ENCODE results near the gene LIN37.

DNA sequence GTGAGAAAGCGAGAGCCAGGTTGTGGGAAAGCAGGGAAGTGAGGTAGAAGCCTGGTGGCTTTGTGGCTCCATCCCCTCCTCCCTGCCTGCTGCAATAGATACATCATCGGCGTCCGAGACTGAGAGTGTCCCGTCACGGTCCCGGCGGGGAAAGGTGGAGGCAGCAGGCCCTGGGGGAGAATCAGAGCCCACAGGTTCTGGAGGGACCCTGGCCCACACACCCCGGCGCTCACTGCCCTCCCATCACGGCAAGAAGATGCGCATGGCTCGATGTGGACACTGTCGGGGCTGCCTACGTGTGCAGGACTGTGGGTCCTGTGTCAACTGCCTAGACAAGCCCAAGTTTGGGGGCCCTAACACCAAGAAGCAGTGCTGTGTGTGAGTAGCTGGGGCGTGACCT is 25.5 kb upstream of the LIN37 start:
- TF ChIP-seq, protein P1, sequence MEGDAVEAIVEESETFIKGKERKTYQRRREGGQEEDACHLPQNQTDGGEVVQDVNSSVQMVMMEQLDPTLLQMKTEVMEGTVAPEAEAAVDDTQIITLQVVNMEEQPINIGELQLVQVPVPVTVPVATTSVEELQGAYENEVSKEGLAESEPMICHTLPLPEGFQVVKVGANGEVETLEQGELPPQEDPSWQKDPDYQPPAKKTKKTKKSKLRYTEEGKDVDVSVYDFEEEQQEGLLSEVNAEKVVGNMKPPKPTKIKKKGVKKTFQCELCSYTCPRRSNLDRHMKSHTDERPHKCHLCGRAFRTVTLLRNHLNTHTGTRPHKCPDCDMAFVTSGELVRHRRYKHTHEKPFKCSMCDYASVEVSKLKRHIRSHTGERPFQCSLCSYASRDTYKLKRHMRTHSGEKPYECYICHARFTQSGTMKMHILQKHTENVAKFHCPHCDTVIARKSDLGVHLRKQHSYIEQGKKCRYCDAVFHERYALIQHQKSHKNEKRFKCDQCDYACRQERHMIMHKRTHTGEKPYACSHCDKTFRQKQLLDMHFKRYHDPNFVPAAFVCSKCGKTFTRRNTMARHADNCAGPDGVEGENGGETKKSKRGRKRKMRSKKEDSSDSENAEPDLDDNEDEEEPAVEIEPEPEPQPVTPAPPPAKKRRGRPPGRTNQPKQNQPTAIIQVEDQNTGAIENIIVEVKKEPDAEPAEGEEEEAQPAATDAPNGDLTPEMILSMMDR (conservative IDR thresholded peaks at IDR 0.05; ENCODE audit: low read depth, low read length): no peak
- TF ChIP-seq EZH2 (IDR thresholded peaks at IDR 0.05; ENCODE audit: borderline replicate concordance, low read depth, low read length, poor library complexity, severe bottlenecking): no peak
